CD4-positive, alpha-beta T cell (primary cell): Measurements from ENCODE around the gene HIPK4. TPM values are rescaled to one million over a fixed set of nuclear protein-coding genes. Genes with fewer than 3 reads are reported as not detected.

Source experiments
- ATAC-seq: fragments of 200-7000 bp; cut with Tn5 transposase; one replicate; pipeline ENCODE4 v1.10.0; 2022; ENCODE audit warnings: mild to moderate bottlenecking; ENCODE audit not compliant: poor library complexity
- CTCF ChIA-PET: fragments of 350-600 bp; sonication (Branson Sonifier 250); formaldehyde crosslinking; loops from one replicate; lab custom pipeline; 2021; ENCODE audit warnings: antibody characterized with exemption, inconsistent platforms; lab: Charles Lee
- POLR2A ChIA-PET: fragments of 350-600 bp; sonication (Branson Sonifier 250); formaldehyde crosslinking; loops from one replicate; lab custom pipeline; 2021; ENCODE audit warnings: antibody characterized with exemption, inconsistent platforms; lab: Charles Lee
- DNase-seq, 14 experiments: peaks; one replicate each; pipeline ENCODE4 v3.0.0-alpha.2; 2013 to 2020; ENCODE audit warnings: mixed read lengths in 2 of 14
- H3K27ac ChIP-seq, 2 donors: one replicate each; pipeline versions ENCODE4 v1.5.1 to v1.7.0; 2013; ENCODE audit warnings: low read length in 2 of 2, low read depth in 1 of 2, mild to moderate bottlenecking in 1 of 2
- H3K27me3 ChIP-seq, 2 experiments: 1 replicate in 1 of 2; 2 replicates in 1 of 2; pipeline versions ENCODE4 v1.6.1 to v1.7.0; 2013; ENCODE audit warnings: low read length in 2 of 2, control low read depth in 1 of 2, mild to moderate bottlenecking in 1 of 2, moderate library complexity in 1 of 2; ENCODE audit not compliant: insufficient read depth in 2 of 2, control insufficient read depth in 1 of 2
- H3K36me3 ChIP-seq: one replicate; pipeline ENCODE4 v1.6.1; 2013; ENCODE audit warnings: low read length, control low read depth; ENCODE audit not compliant: insufficient read depth
- H3K4me1 ChIP-seq: one replicate; pipeline ENCODE4 v1.6.1; 2013; ENCODE audit warnings: low read length, control low read depth; ENCODE audit not compliant: insufficient read depth
- H3K4me3 ChIP-seq: one replicate; pipeline ENCODE4 v1.5.1; 2013; ENCODE audit warnings: mild to moderate bottlenecking, low read length, moderate library complexity
- H3K9me3 ChIP-seq, 2 experiments: 1 replicate in 1 of 2; 2 replicates in 1 of 2; pipeline versions ENCODE4 v1.6.1 to v1.7.0; 2013; ENCODE audit warnings: low read length in 2 of 2, mild to moderate bottlenecking in 2 of 2, control low read depth in 1 of 2, moderate library complexity in 1 of 2; ENCODE audit not compliant: control insufficient read depth in 1 of 2, insufficient read depth in 1 of 2
- H3K27ac Mint-ChIP-seq: one replicate; pipeline ENCODE4 v1.8.0; 2020; ENCODE audit warnings: mixed read lengths
- H3K27me3 Mint-ChIP-seq: one replicate; pipeline ENCODE4 v1.8.0; 2021; ENCODE audit warnings: mixed read lengths
- H3K36me3 Mint-ChIP-seq: one replicate; pipeline ENCODE4 v1.8.0; 2021; ENCODE audit warnings: low read depth, mixed read lengths
- H3K4me1 Mint-ChIP-seq: one replicate; pipeline ENCODE4 v1.8.0; 2021; ENCODE audit warnings: low read depth, mixed read lengths
- H3K4me3 Mint-ChIP-seq: one replicate; pipeline ENCODE4 v1.8.0; 2020; ENCODE audit warnings: mild to moderate bottlenecking, mixed read lengths
- H3K9me3 Mint-ChIP-seq: one replicate; pipeline ENCODE4 v1.8.0; 2020; ENCODE audit warnings: mixed read lengths
- intact Hi-C, 2 experiments: fragments of 100-400 bp; cut with DNase I in 1 of 2; cut with micrococcal nuclease in 1 of 2; formaldehyde crosslinking; loops; one replicate each; pipeline versions ENCODE4 v1.15.1 to v1.9.0; 2023 to 2025; cut with DNase I, micrococcal nuclease
- total RNA-seq, 174 experiments: library from RNA in 2 of 174; stranded (reverse) in 2 of 174; gene quantifications; one replicate each; pipeline ENCODE4 v1.2.3 and lab custom pipeline; 2021 to 2026
- TF ChIP-seq, protein P1 (sequence below): fragments of 200-600 bp; IDR thresholded peaks from one replicate; pipeline ENCODE4 v1.8.0; 2022; ENCODE audit warnings: antibody characterized with exemption, mild to moderate bottlenecking

Gene HIPK4
- total RNA-seq, 2 experiments from 2014 or later = 0.08 to 0.11 TPM

GRCh38 chr19:40392123-40392522, 2.1 kb upstream of the HIPK4 start:
- ChIA-PET POLR2A (no interaction called here), CTCF (no interaction called here)
- H3K9me3 Mint-ChIP-seq = no peaks in the 10 kb centered on the region
- no peaks in the 10 kb centered on the region for H3K9me3 ChIP-seq
- DNase-seq (no peak), ATAC-seq (no peak)
- no peak overlapping the region for H3K27ac Mint-ChIP-seq
- no peaks in the 10 kb centered on the region for H3K4me1 Mint-ChIP-seq
- H3K36me3 Mint-ChIP-seq = no peaks in the 10 kb centered on the region
- no peak overlapping the region for H3K4me3 Mint-ChIP-seq
- no peaks in the 10 kb centered on the region for H3K27me3 ChIP-seq
- intact Hi-C loops = no loop called here
- H3K36me3 ChIP-seq = no peaks in the 10 kb centered on the region
- H3K4me3 ChIP-seq = no peak overlapping the region
- H3K27me3 Mint-ChIP-seq = no peaks in the 10 kb centered on the region
- TF ChIP-seq, protein P1, sequence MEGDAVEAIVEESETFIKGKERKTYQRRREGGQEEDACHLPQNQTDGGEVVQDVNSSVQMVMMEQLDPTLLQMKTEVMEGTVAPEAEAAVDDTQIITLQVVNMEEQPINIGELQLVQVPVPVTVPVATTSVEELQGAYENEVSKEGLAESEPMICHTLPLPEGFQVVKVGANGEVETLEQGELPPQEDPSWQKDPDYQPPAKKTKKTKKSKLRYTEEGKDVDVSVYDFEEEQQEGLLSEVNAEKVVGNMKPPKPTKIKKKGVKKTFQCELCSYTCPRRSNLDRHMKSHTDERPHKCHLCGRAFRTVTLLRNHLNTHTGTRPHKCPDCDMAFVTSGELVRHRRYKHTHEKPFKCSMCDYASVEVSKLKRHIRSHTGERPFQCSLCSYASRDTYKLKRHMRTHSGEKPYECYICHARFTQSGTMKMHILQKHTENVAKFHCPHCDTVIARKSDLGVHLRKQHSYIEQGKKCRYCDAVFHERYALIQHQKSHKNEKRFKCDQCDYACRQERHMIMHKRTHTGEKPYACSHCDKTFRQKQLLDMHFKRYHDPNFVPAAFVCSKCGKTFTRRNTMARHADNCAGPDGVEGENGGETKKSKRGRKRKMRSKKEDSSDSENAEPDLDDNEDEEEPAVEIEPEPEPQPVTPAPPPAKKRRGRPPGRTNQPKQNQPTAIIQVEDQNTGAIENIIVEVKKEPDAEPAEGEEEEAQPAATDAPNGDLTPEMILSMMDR = no peak
- no peaks in the 10 kb centered on the region for H3K4me1 ChIP-seq
- no peak overlapping the region for H3K27ac ChIP-seq

DNA sequence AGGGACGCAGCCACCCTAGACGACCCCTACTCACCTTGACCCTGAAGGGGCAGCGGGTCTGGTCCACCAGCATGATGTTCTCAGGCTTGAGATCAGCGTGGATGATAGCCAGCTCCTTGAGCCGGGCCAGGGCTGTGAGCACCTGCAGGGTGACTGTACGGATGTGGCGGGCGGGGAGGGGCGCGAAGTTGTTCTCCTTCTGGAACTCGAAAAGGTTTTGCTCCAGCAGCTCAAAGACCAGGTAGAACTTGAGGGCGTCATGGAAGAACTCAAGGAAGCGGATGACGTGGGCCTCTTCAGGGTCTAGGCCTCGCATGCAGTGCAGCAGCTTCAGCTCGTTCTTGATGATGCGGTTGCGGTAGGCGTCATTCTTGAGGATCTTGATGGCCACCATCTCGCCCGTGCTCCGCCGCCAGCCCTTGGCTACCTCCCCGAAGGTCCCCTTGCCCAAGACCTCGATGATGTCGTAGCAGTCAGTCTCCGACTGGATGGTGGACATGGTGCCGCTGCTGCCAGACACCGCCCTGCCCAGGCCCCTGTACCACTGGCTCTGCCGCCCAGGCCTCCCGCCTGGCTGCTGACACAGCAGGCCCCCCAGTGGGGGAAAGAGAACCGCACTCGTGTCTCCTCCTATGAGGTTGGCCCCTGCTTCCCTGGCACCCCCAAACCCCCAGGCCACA, 437 bp downstream of the HIPK4 start:
- TF ChIP-seq, protein P1 = no peak
- no peaks in the 10 kb centered on the region for H3K9me3 ChIP-seq
- no peak overlapping the region for H3K27ac ChIP-seq
- H3K4me3 ChIP-seq = no peak overlapping the region
- DNase-seq = no peak
- Mint-ChIP-seq H3K4me3 (no peak overlapping the region), H3K27ac (no peak overlapping the region), H3K4me1 (no peaks in the 10 kb centered on the region), H3K36me3 (no peaks in the 10 kb centered on the region), H3K9me3 (no peaks in the 10 kb centered on the region), H3K27me3 (no peaks in the 10 kb centered on the region)
- CTCF ChIA-PET = no interaction called here
- H3K27me3 ChIP-seq = no peaks in the 10 kb centered on the region
- no peaks in the 10 kb centered on the region for H3K4me1 ChIP-seq
- no peaks in the 10 kb centered on the region for H3K36me3 ChIP-seq
- intact Hi-C loops = no loop called here
- ATAC-seq = no peak
- POLR2A ChIA-PET = no interaction called here

DNA sequence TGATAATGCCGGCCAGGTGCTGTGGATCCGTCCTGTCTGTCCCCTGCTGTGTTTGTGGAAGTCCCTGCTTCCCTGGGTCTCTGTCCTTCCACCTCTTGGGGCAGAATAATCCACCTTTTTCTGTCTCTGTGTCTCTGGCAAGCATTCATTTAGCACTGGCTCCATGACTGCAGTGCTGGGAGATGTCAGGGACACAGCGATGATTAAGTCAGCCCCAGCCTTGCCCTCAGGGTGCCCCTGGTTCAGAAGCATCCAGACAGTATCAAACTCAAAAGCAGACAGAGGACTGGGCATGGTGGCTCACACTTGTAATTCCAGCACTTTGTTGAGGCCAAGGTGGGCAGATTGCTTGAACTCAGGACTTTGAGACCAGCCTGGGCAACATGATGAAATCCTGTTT, 1.5 kb downstream of the HIPK4 start:
- Histone ChIP-seq H3K27ac (no peak overlapping the region), H3K4me1 (no peaks in the 10 kb centered on the region), H3K9me3 (no peaks in the 10 kb centered on the region), H3K27me3 (no peaks in the 10 kb centered on the region), H3K4me3 (no peak overlapping the region), H3K36me3 (no peaks in the 10 kb centered on the region)
- no peaks in the 10 kb centered on the region for H3K4me1 Mint-ChIP-seq
- DNase-seq = no peak
- no peak for ATAC-seq
- H3K9me3 Mint-ChIP-seq = no peaks in the 10 kb centered on the region
- H3K27me3 Mint-ChIP-seq = no peaks in the 10 kb centered on the region
- ChIA-PET CTCF (no interaction called here), POLR2A (no interaction called here)
- no peaks in the 10 kb centered on the region for H3K36me3 Mint-ChIP-seq
- intact Hi-C loops = no loop called here
- H3K27ac Mint-ChIP-seq = no peak overlapping the region
- H3K4me3 Mint-ChIP-seq = no peak overlapping the region
- TF ChIP-seq, protein P1 = no peak
